Endothelial cell (in vitro differentiated cells): ENCODE data around the gene PPP1R36. TPM values are rescaled to one million over a fixed set of nuclear protein-coding genes. Genes with fewer than 3 reads are reported as not detected.

Source experiments
- DNase-seq: peaks from one replicate; pipeline ENCODE4 v3.0.0; 2021; ENCODE audit warnings: low spot score
- H3K27ac Mint-ChIP-seq: one replicate; pipeline ENCODE4 v1.8.0; 2021; ENCODE audit warnings: mixed read lengths, inconsistent platforms; ENCODE audit not compliant: unreplicated experiment
- H3K27me3 Mint-ChIP-seq: one replicate; pipeline ENCODE4 v1.8.0; 2021; ENCODE audit warnings: mild to moderate bottlenecking, moderate library complexity, mixed read lengths, inconsistent platforms; ENCODE audit not compliant: unreplicated experiment
- H3K36me3 Mint-ChIP-seq: one replicate; pipeline ENCODE4 v1.8.0; 2021; ENCODE audit warnings: mild to moderate bottlenecking, low read depth, mixed read lengths, inconsistent platforms; ENCODE audit not compliant: unreplicated experiment
- H3K4me1 Mint-ChIP-seq: one replicate; pipeline ENCODE4 v1.8.0; 2021; ENCODE audit warnings: mild to moderate bottlenecking, mixed read lengths, inconsistent platforms; ENCODE audit not compliant: unreplicated experiment
- H3K4me3 Mint-ChIP-seq: one replicate; pipeline ENCODE4 v1.8.0; 2021; ENCODE audit warnings: mild to moderate bottlenecking, mixed read lengths, inconsistent platforms; ENCODE audit not compliant: unreplicated experiment
- H3K9me3 Mint-ChIP-seq: one replicate; pipeline ENCODE4 v1.8.0; 2021; ENCODE audit warnings: mixed read lengths, inconsistent platforms; ENCODE audit not compliant: unreplicated experiment
- total RNA-seq: library from RNA; stranded (reverse); fragmentation: NEBNext Ultra II Directional; extraction: Animal tissue kit (Norgen Biotek cat#: 25700); gene quantifications from one replicate; pipeline ENCODE4 v1.2.1, GENCODE V29; 2021; ENCODE audit not compliant: unreplicated experiment
- TF ChIP-seq, protein P1 (sequence below): fragments of 200-600 bp; sonication (generic); IDR thresholded peaks from one replicate; pipeline ENCODE4 v1.5.0; 2021; ENCODE audit warnings: antibody characterized with exemption; ENCODE audit not compliant: unreplicated experiment

The PPP1R36 gene
- total RNA-seq, 1 donor from 2014 or later, result 2.1 TPM

DNA sequence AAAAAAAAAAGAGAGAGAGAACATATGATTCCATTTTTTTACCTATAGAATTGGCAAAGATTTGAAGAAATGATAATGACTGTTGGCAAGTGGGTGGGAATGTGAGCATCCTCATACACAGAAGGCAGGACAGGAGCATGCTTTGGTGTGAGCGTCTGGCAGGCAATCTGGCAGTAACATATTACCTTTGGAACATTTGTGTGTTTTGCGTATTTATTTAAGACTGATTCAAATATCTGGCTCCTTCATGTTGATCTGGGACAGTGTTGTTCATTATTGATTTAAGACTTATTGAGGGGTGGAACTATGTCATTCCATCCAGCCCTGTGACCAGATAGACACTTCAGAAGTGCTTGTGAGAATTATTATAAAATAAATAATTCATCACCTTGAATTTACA is 53.1 kb downstream of the PPP1R36 start:
- no peak overlapping the region for H3K4me3 Mint-ChIP-seq
- no peak overlapping the region for H3K27ac Mint-ChIP-seq
- H3K9me3 Mint-ChIP-seq, result no peaks in the 10 kb centered on the region
- no peaks in the 10 kb centered on the region for H3K27me3 Mint-ChIP-seq
- H3K36me3 Mint-ChIP-seq, result no peaks in the 10 kb centered on the region
- DNase-seq, result no peak
- TF ChIP-seq, protein P1, sequence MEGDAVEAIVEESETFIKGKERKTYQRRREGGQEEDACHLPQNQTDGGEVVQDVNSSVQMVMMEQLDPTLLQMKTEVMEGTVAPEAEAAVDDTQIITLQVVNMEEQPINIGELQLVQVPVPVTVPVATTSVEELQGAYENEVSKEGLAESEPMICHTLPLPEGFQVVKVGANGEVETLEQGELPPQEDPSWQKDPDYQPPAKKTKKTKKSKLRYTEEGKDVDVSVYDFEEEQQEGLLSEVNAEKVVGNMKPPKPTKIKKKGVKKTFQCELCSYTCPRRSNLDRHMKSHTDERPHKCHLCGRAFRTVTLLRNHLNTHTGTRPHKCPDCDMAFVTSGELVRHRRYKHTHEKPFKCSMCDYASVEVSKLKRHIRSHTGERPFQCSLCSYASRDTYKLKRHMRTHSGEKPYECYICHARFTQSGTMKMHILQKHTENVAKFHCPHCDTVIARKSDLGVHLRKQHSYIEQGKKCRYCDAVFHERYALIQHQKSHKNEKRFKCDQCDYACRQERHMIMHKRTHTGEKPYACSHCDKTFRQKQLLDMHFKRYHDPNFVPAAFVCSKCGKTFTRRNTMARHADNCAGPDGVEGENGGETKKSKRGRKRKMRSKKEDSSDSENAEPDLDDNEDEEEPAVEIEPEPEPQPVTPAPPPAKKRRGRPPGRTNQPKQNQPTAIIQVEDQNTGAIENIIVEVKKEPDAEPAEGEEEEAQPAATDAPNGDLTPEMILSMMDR, result no peak
- H3K4me1 Mint-ChIP-seq, result peaks cover 4% of the 10 kb centered on the region

DNA sequence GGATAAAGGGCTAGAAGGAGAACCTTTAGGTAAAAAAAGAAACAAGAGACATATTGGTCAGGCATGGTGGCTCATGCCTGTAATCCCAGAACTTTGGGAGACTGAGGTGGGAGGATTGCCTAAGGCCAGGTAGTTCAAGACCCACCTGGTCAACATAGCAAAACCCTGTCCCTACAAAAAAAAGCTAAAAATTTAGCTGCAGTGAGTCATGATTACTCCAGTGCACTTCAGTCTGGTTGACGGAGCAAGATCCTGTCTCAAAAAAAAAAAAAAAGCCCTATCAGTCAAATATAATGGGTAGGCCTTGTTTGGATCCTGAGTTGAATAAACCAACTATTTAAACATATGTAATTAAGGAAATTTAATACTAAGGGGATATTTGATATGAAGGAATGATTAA is 54.2 kb downstream of the PPP1R36 start:
- Mint-ChIP-seq H3K9me3 (no peaks in the 10 kb centered on the region), H3K4me1 (peaks cover 4% of the 10 kb centered on the region), H3K4me3 (no peak overlapping the region), H3K27ac (no peak overlapping the region), H3K27me3 (no peaks in the 10 kb centered on the region), H3K36me3 (no peaks in the 10 kb centered on the region)
- DNase-seq, result no peak
- TF ChIP-seq, protein P1, result no peak

DNA sequence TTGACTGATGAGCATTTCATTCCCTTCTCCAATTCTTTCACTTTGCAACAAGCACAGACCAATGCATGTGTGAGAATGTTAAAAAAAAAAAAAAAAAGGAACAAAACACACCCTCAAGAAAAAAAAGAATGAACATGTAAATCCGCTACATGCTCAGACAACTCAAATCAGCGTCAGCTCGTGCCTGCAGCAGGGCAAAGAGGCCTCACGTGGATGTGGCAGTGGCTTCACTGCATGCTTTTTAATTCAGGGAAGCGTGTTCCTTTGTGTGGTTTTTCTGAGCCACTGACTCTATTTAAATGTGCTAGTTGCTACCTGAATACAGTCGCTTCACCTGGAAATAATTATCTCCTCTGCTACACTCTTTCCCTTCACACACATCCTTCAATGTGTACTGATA is 55.1 kb downstream of the PPP1R36 start:
- TF ChIP-seq, protein P1, result no peak

DNA sequence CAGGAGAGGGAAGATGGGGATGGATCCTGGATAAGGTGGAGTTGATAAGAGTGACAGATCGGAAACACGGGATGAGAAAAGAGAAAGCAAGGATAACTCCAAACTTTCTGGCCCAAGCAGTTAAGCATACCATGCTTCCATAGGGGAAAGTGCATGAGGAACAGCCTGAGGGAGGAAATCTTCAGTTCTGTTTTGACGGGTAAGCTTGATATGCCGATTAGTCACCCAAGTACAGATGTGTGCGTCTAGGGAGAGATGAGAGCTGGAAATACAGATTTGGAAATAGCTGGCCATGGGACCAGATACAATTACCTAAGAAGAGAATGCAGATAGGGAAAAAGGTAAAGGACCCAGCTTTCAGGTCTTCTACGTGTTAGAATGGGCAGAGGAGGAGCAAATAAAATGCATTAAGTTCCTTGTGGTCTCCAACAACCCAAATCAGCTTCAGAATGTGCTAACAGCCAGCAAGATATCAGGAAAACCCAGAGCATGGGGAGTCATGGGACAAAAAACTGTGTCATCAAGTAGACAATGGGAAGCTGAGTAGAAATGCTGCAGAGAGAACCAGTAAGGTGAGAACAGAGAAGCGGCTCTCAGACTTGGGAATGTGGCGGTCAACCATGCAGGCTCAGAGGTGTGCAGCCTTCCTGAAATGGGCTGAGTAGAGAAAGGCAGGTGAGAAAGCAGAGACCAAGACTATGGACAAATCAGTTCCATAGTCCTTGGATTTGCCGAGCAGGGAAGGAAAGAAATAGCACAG is 56.3 kb downstream of the PPP1R36 start:
- no peaks in the 10 kb centered on the region for H3K36me3 Mint-ChIP-seq
- TF ChIP-seq, protein P1, result no peak
- no peaks in the 10 kb centered on the region for H3K27me3 Mint-ChIP-seq
- no peaks in the 10 kb centered on the region for H3K9me3 Mint-ChIP-seq
- no peaks in the 10 kb centered on the region for H3K4me1 Mint-ChIP-seq
- no peak overlapping the region for H3K27ac Mint-ChIP-seq
- H3K4me3 Mint-ChIP-seq, result no peak overlapping the region
- no peak for DNase-seq

More for the DNA sequence above, 55.1 kb downstream of the PPP1R36 start:
- no peaks in the 10 kb centered on the region for H3K36me3 Mint-ChIP-seq
- no peaks in the 10 kb centered on the region for H3K9me3 Mint-ChIP-seq
- DNase-seq, result no peak
- H3K4me1 Mint-ChIP-seq, result peaks cover 4% of the 10 kb centered on the region
- no peaks in the 10 kb centered on the region for H3K27me3 Mint-ChIP-seq
- H3K4me3 Mint-ChIP-seq, result no peak overlapping the region
- no peak overlapping the region for H3K27ac Mint-ChIP-seq

DNA sequence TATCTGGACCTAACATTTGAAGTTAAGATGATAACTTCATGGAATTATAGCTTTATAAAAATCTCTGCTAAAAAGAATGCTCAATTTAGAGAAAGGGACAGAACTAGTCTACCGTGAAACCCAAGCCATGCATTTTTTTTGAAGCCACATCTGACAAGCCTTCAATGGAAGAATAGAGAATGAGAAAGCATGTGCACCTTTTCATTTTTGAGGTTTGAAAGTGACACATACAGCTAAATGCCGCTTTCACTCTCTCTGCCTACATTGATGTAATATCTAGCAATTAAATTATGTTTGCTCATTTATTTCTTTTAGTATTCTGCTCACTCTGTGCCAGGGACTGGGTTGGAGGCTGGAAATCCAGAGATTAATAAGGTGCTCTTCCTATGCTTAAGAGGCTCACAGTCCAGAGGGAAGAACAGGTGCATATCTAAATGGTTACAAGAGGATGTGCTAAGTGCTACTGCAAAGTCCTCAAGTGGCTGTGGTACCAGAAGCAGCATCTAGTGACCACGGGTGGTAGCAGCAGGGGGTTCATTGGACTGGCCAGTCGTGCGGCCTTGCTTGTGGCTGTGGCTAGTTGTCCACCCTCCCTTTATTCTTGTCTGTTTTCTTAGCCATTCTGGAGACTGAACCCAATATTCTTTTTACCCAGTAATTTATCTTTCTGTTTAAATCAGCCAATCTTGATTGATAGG is 60.4 kb downstream of the PPP1R36 start:
- no peak overlapping the region for H3K27ac Mint-ChIP-seq
- H3K9me3 Mint-ChIP-seq, result no peaks in the 10 kb centered on the region
- no peak for DNase-seq
- no peaks in the 10 kb centered on the region for H3K36me3 Mint-ChIP-seq
- peaks cover 7% of the 10 kb centered on the region for H3K4me1 Mint-ChIP-seq
- H3K27me3 Mint-ChIP-seq, result no peaks in the 10 kb centered on the region
- H3K4me3 Mint-ChIP-seq, result no peak overlapping the region
- TF ChIP-seq, protein P1, result no peak
